MCF 10A (cell line): Measurements from ENCODE around the gene FAM241B. TPM values are rescaled to one million over a fixed set of nuclear protein-coding genes. Genes with fewer than 3 reads are reported as not detected.

Experiments used
- BruUV-seq: library from RNA; stranded (reverse); fragments of 400-500 nt; replicated peaks from 2 replicates; lab custom pipeline; 2021; lab: Mats Ljungman, UMichigan
- CTCF ChIA-PET: fragments of 300-600 bp; sonication (Branson Sonifier 250); formaldehyde crosslinking; extraction: SDS; loops from one replicate; lab custom pipeline; 2021; ENCODE audit warnings: antibody characterized with exemption, inconsistent platforms; lab: Yijun Ruan, JAX
- POLR2A ChIA-PET: fragments of 300-600, 350-650 bp; sonication (Branson Sonifier 250); formaldehyde crosslinking; extraction: SDS; loops from one replicate; lab custom pipeline; 2020; ENCODE audit warnings: antibody characterized with exemption, inconsistent platforms; lab: Yijun Ruan, JAX
- DNase-seq: peaks from one replicate; pipeline ENCODE4 v3.0.0-alpha.2; 2018; ENCODE audit not compliant: unreplicated experiment
- H3K27ac Mint-ChIP-seq: one replicate; pipeline ENCODE4 v1.8.0; 2022; ENCODE audit warnings: mild to moderate bottlenecking, low read depth, mixed read lengths; ENCODE audit not compliant: unreplicated experiment
- H3K27me3 Mint-ChIP-seq: one replicate; pipeline ENCODE4 v1.8.0; 2022; ENCODE audit warnings: mixed read lengths; ENCODE audit not compliant: insufficient read depth, unreplicated experiment
- H3K36me3 Mint-ChIP-seq: one replicate; pipeline ENCODE4 v1.8.0; 2022; ENCODE audit warnings: mild to moderate bottlenecking, moderate library complexity, mixed read lengths; ENCODE audit not compliant: insufficient read depth, unreplicated experiment
- H3K4me1 Mint-ChIP-seq: one replicate; pipeline ENCODE4 v1.8.0; 2022; ENCODE audit warnings: mixed read lengths; ENCODE audit not compliant: insufficient read depth, unreplicated experiment
- H3K4me3 Mint-ChIP-seq: one replicate; pipeline ENCODE4 v1.8.0; 2022; ENCODE audit warnings: mild to moderate bottlenecking, moderate library complexity, mixed read lengths; ENCODE audit not compliant: unreplicated experiment
- H3K9me3 Mint-ChIP-seq: one replicate; pipeline ENCODE4 v1.8.0; 2022; ENCODE audit warnings: mixed read lengths; ENCODE audit not compliant: unreplicated experiment
- intact Hi-C: fragments of 100-400 bp; cut with micrococcal nuclease; formaldehyde crosslinking; loops from 2 replicates; pipeline ENCODE4 v1.14.1; 2022
- total RNA-seq: library from RNA; stranded (reverse); gene quantifications from 2 replicates; pipeline ENCODE4 v1.2.3, GENCODE V29; 2022
- TF ChIP-seq, protein P1 (sequence below): fragments of 200-600 bp; IDR thresholded peaks from one replicate; pipeline ENCODE4 v1.8.0; 2022; ENCODE audit warnings: antibody characterized with exemption, mild to moderate bottlenecking; ENCODE audit not compliant: unreplicated experiment

FAM241B gene
- total RNA-seq, 1 experiment from 2014 or later: 7.5 TPM

GRCh38 chr10:69655124-69655867, 25.2 kb downstream of the FAM241B start:
- no TSS peak for BruUV-seq
- intact Hi-C loops: no loop called here
- Mint-ChIP-seq H3K4me1 (no peaks in the 10 kb centered on the region), H3K27me3 (peaks cover 48% of the 10 kb centered on the region), H3K4me3 (no peak overlapping the region), H3K27ac (no peak overlapping the region), H3K36me3 (no peaks in the 10 kb centered on the region), H3K9me3 (no peaks in the 10 kb centered on the region)
- CTCF ChIA-PET: interaction anchor here (3.3 kb wide), 1 partner anchor 11 kb away, joined by 17 read pairs; no protein-coding TSS in a partner anchor
- DNase-seq: no peak
- TF ChIP-seq, protein P1, sequence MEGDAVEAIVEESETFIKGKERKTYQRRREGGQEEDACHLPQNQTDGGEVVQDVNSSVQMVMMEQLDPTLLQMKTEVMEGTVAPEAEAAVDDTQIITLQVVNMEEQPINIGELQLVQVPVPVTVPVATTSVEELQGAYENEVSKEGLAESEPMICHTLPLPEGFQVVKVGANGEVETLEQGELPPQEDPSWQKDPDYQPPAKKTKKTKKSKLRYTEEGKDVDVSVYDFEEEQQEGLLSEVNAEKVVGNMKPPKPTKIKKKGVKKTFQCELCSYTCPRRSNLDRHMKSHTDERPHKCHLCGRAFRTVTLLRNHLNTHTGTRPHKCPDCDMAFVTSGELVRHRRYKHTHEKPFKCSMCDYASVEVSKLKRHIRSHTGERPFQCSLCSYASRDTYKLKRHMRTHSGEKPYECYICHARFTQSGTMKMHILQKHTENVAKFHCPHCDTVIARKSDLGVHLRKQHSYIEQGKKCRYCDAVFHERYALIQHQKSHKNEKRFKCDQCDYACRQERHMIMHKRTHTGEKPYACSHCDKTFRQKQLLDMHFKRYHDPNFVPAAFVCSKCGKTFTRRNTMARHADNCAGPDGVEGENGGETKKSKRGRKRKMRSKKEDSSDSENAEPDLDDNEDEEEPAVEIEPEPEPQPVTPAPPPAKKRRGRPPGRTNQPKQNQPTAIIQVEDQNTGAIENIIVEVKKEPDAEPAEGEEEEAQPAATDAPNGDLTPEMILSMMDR: no peak
- POLR2A ChIA-PET: no interaction called here

GRCh38 chr10:69655868-69656555, 26.0 kb downstream of the FAM241B start:
- DNase-seq: no peak
- H3K4me3 Mint-ChIP-seq: no peak overlapping the region
- TF ChIP-seq, protein P1: no peak
- H3K27me3 Mint-ChIP-seq: peaks cover 51% of the 10 kb centered on the region
- BruUV-seq: no TSS peak
- no peak overlapping the region for H3K27ac Mint-ChIP-seq
- no peaks in the 10 kb centered on the region for H3K9me3 Mint-ChIP-seq
- CTCF ChIA-PET: interaction anchor here (3.3 kb wide), 1 partner anchor 11 kb away, joined by 17 read pairs; no protein-coding TSS in a partner anchor
- POLR2A ChIA-PET: no interaction called here
- intact Hi-C loops: no loop called here
- no peaks in the 10 kb centered on the region for H3K36me3 Mint-ChIP-seq
- no peaks in the 10 kb centered on the region for H3K4me1 Mint-ChIP-seq

GRCh38 chr10:69656742-69657269, 26.8 kb downstream of the FAM241B start:
- ChIA-PET POLR2A (no interaction called here), CTCF (interaction anchor here (0.5 to 1.2 kb wide), 3 partner anchors 12 to 56 kb away, joined by 3 to 6 read pairs (median 3); no protein-coding TSS in a partner anchor)
- no peak overlapping the region for H3K4me3 Mint-ChIP-seq
- intact Hi-C loops: no loop called here
- H3K4me1 Mint-ChIP-seq: no peaks in the 10 kb centered on the region
- no peak for DNase-seq
- TF ChIP-seq, protein P1: no peak
- no peak overlapping the region for H3K27ac Mint-ChIP-seq
- no TSS peak for BruUV-seq
- no peaks in the 10 kb centered on the region for H3K36me3 Mint-ChIP-seq
- no peaks in the 10 kb centered on the region for H3K9me3 Mint-ChIP-seq
- peaks cover 59% of the 10 kb centered on the region for H3K27me3 Mint-ChIP-seq

GRCh38 chr10:69657430-69657829, 27.4 kb downstream of the FAM241B start:
- Mint-ChIP-seq H3K9me3 (no peaks in the 10 kb centered on the region), H3K27ac (no peak overlapping the region), H3K36me3 (no peaks in the 10 kb centered on the region), H3K4me1 (no peaks in the 10 kb centered on the region), H3K4me3 (no peak overlapping the region), H3K27me3 (peaks cover 65% of the 10 kb centered on the region)
- ChIA-PET CTCF (interaction anchor here (0.5 to 1.6 kb wide), 6 partner anchors 13 to 142 kb away, joined by 3 to 6 read pairs (median 3); no protein-coding TSS in a partner anchor), POLR2A (no interaction called here)
- no TSS peak for BruUV-seq
- TF ChIP-seq, protein P1: no peak
- intact Hi-C loops: no loop called here
- DNase-seq: no peak
